Prostate gland (tissue), 2 donors: ENCODE results near the gene DLGAP1. TPM values are rescaled to one million over a fixed set of nuclear protein-coding genes. Genes with fewer than 3 reads are reported as not detected.

Experiments used
- DNase-seq: peaks from one replicate; pipeline ENCODE4 v3.0.0-alpha.2; 2019; ENCODE audit warnings: low spot score
- H3K27ac ChIP-seq, 2 donors: fragments of 200-600 bp; sonication (generic); 2 replicates each; pipeline ENCODE4 v1.5.1; 2017 to 2019
- H3K27me3 ChIP-seq: fragments of 200-600 bp; sonication (generic); replicated peaks from 2 replicates; pipeline ENCODE4 v1.5.1; 2019; ENCODE audit not compliant: insufficient read depth
- H3K36me3 ChIP-seq, 2 donors: fragments of 200-600 bp; sonication (generic); 1 replicate in 1 of 2; 2 replicates in 1 of 2; pipeline versions ENCODE4 v1.5.1 to v1.8.1; 2017 to 2019
- H3K4me1 ChIP-seq: fragments of 200-600 bp; sonication (generic); replicated peaks from 2 replicates; pipeline ENCODE4 v1.5.1; 2019
- H3K4me3 ChIP-seq, 2 donors: fragments of 200-600 bp; sonication (generic); 2 replicates each; pipeline ENCODE4 v1.5.1; 2017 to 2019
- H3K9me3 ChIP-seq: fragments of 200-600 bp; sonication (generic); 2 replicates; pipeline ENCODE4 v1.5.1; 2017
- CTCF ChIP-seq, 4 experiments: fragments of 200-600 bp in 2 of 4; fragments of 450-650 bp in 2 of 4; sonication (generic) in 2 of 4; IDR thresholded peaks; 1 replicate in 3 of 4; 2 replicates in 1 of 4; pipeline ENCODE4 v1.5.1; 2016 to 2019; ENCODE audit warnings: antibody characterized with exemption in 4 of 4, mild to moderate bottlenecking in 2 of 4, moderate library complexity in 2 of 4
- POLR2A ChIP-seq: fragments of 450-650 bp; IDR thresholded peaks from one replicate; pipeline ENCODE4 v1.6.1; 2016; ENCODE audit warnings: antibody characterized with exemption, mild to moderate bottlenecking
- POLR2AphosphoS5 ChIP-seq: sonication (generic); formaldehyde crosslinking; IDR thresholded peaks from one replicate; pipeline ENCODE4 v1.6.1; 2017; ENCODE audit warnings: antibody characterized with exemption
- WGBS: methylation state at CpG from one replicate; pipeline ENCODE4 v1.1.5; 2018; 5-methylcytosine and 5-hydroxymethylcytosine counted together
- intact Hi-C: fragments of 100-400 bp; cut with DNase I; formaldehyde crosslinking; loops from one replicate; pipeline ENCODE4 v1.14.2; 2022
- total RNA-seq, 2 donors: library from RNA; depleted of rRNA; stranded (reverse); fragments of >200 nt; gene quantifications; one replicate each; pipeline ENCODE4 v1.1.0, GENCODE V29; 2016

DLGAP1 gene
- total RNA-seq, 2 donors from 2014 or later = 42.2 to 66.7 TPM

GRCh38 chr18:3592864-3593263 is 862.2 kb downstream of the DLGAP1 start:
- no peaks in the 10 kb centered on the region for H3K9me3 ChIP-seq
- WGBS = 41% methylated on average over 6 of the region's 6 CpGs
- H3K27me3 ChIP-seq = no peaks in the 10 kb centered on the region
- no peak for TF ChIP-seq POLR2AphosphoS5
- TF ChIP-seq POLR2A = no peak
- no peak for TF ChIP-seq CTCF (IDR thresholded peaks at IDR 0.05)
- no peak for DNase-seq
- H3K27ac ChIP-seq = peak overlapping the region; percentile 95 to 96
- peaks cover 7% of the 10 kb centered on the region for H3K4me1 ChIP-seq
- intact Hi-C loops = loop anchor here (5.0 kb wide), 2 partner anchors 74 to 331 kb away; partner anchors contain the start of gene MYL12B
- H3K36me3 ChIP-seq = no peaks in the 10 kb centered on the region
- no peak overlapping the region for H3K4me3 ChIP-seq

GRCh38 chr18:3590096-3590630 is 864.9 kb downstream of the DLGAP1 start:
- WGBS = 71% methylated on average over 8 of the region's 8 CpGs
- Histone ChIP-seq H3K27ac (no peak overlapping the region), H3K36me3 (no peaks in the 10 kb centered on the region), H3K4me3 (no peak overlapping the region), H3K4me1 (no peaks in the 10 kb centered on the region), H3K9me3 (no peaks in the 10 kb centered on the region), H3K27me3 (no peaks in the 10 kb centered on the region)
- TF ChIP-seq POLR2A = no peak
- no peak for TF ChIP-seq POLR2AphosphoS5
- TF ChIP-seq CTCF (IDR thresholded peaks at IDR 0.05) = no peak
- DNase-seq = no peak
- intact Hi-C loops = loop anchor here (5.0 kb wide), 2 partner anchors 77 to 328 kb away; partner anchors contain the start of gene MYL12B

GRCh38 chr18:3585656-3586509 is 869.2 kb downstream of the DLGAP1 start:
- H3K27me3 ChIP-seq = no peaks in the 10 kb centered on the region
- H3K4me3 ChIP-seq = no peak overlapping the region
- intact Hi-C loops = loop anchor here (5.0 kb wide), 1 partner anchor 304 kb away; no protein-coding TSS in a partner anchor
- TF ChIP-seq POLR2A = no peak
- TF ChIP-seq CTCF (IDR thresholded peaks at IDR 0.05) = peak; percentile 42 to 80 (median 76)
- TF ChIP-seq POLR2AphosphoS5 = peak; percentile 57
- peak; percentile 77 for DNase-seq
- no peaks in the 10 kb centered on the region for H3K9me3 ChIP-seq
- no peaks in the 10 kb centered on the region for H3K36me3 ChIP-seq
- 47% methylated on average over 12 of the region's 12 CpGs for WGBS
- no peaks in the 10 kb centered on the region for H3K4me1 ChIP-seq
- no peak overlapping the region for H3K27ac ChIP-seq

- Histone ChIP-seq H3K36me3 (no peaks in the 10 kb centered on the region), H3K4me3 (no peak overlapping the region), H3K9me3 (no peaks in the 10 kb centered on the region), H3K27me3 (no peaks in the 10 kb centered on the region), H3K4me1 (no peaks in the 10 kb centered on the region), H3K27ac (no peak overlapping the region)
- no peak for DNase-seq
- TF ChIP-seq POLR2AphosphoS5 = no peak
- no peak for TF ChIP-seq CTCF (IDR thresholded peaks at IDR 0.05)
- no peak for TF ChIP-seq POLR2A
- intact Hi-C loops = loop anchor here (5.0 kb wide), 1 partner anchor 303 kb away; no protein-coding TSS in a partner anchor
- 82% methylated on average over 6 of the region's 6 CpGs for WGBS
Measured at GRCh38 chr18:3584897-3585460, 870.1 kb downstream of the DLGAP1 start.
